Spleen (tissue), 7 donors: ENCODE measurements around the gene EPC2.

Experiments
- POLR2AphosphoS5 ChIP-seq, 3 donors: sonication (generic); formaldehyde crosslinking; IDR thresholded peaks; one replicate each; pipeline ENCODE4 v1.5.1; 2017; ENCODE audit warnings: antibody characterized with exemption in 3 of 3
- TF ChIP-seq, protein P1 (sequence below), 11 experiments: fragments of 200-600 bp in 7 of 11; fragments of 450-650 bp in 4 of 11; sonication (generic) in 4 of 11; IDR thresholded peaks in 8 of 11; conservative IDR thresholded peaks in 3 of 11; 1 replicate in 7 of 11; 2 replicates in 4 of 11; pipeline versions ENCODE4 v1.4.0 to v1.8.0; 2016 to 2021; ENCODE audit warnings: antibody characterized with exemption in 11 of 11, inconsistent platforms in 4 of 11, mild to moderate bottlenecking in 1 of 11
- donor health status: DM: no; HTN: no; CAD: no; lungs with moderate emphysema.
- donor health status: DM: no; HTN: no; CAD: no.
- donor health status: DM: no; HTN: no; CAD: no.

DNA sequence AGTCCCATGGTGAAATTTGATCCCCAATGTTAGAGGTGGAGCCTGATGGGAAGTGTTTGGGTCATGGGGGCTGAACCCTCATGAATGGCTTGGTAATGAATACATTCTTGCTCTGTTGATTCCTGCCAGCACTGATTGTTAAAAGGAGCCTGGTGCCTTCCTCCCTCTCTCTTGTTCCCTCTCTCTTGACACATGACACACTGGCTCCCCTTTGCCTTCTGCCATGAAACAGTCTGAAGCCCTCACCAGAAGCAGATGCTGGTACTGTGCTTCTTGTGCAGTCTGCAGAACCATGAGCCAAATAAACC lies 30.6 kb upstream of the EPC2 start:
- no peak for TF ChIP-seq POLR2AphosphoS5 (IDR thresholded peaks at IDR 0.05)
- TF ChIP-seq, protein P1, sequence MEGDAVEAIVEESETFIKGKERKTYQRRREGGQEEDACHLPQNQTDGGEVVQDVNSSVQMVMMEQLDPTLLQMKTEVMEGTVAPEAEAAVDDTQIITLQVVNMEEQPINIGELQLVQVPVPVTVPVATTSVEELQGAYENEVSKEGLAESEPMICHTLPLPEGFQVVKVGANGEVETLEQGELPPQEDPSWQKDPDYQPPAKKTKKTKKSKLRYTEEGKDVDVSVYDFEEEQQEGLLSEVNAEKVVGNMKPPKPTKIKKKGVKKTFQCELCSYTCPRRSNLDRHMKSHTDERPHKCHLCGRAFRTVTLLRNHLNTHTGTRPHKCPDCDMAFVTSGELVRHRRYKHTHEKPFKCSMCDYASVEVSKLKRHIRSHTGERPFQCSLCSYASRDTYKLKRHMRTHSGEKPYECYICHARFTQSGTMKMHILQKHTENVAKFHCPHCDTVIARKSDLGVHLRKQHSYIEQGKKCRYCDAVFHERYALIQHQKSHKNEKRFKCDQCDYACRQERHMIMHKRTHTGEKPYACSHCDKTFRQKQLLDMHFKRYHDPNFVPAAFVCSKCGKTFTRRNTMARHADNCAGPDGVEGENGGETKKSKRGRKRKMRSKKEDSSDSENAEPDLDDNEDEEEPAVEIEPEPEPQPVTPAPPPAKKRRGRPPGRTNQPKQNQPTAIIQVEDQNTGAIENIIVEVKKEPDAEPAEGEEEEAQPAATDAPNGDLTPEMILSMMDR (IDR thresholded peaks at IDR 0.05 in 8 of 11, conservative IDR thresholded peaks at IDR 0.05 in 3 of 11), result no peak
